GM19043 (cell line): ENCODE results near the gene TSPAN33.
"Not testable (repeated sequence)": the region's sequence is repeated elsewhere in the genome, so short reads cannot be mapped to it uniquely, and the experiment has no call there.

Experiments used
- ATAC-seq: cut with Tn5 transposase; IDR thresholded peaks from one replicate; pipeline ENCODE4 v1.9.1; 2021; ENCODE audit warnings: low read depth; ENCODE audit not compliant: unreplicated experiment

Gene TSPAN33

GRCh38 chr7:129205126-129205818 is 60.8 kb downstream of the TSPAN33 start:
- no peak for ATAC-seq

- no peak for ATAC-seq
Observed at GRCh38 chr7:129205987-129206785, 61.7 kb downstream of the TSPAN33 start.

GRCh38 chr7:129208667-129209066 is 64.2 kb downstream of the TSPAN33 start:
- ATAC-seq, result no peak

- no peak for ATAC-seq
Observed at GRCh38 chr7:129209067-129209926, 64.8 kb downstream of the TSPAN33 start.

GRCh38 chr7:129210256-129210988 is 65.9 kb downstream of the TSPAN33 start:
- ATAC-seq, result peak; percentile 83

GRCh38 chr7:129210989-129211312 is 66.4 kb downstream of the TSPAN33 start:
- no peak for ATAC-seq

- ATAC-seq, result no peak
Observed at GRCh38 chr7:129212126-129212525, 67.6 kb downstream of the TSPAN33 start.

GRCh38 chr7:129212596-129212995 is 68.1 kb downstream of the TSPAN33 start:
- no peak for ATAC-seq

- no peak for ATAC-seq
Observed at GRCh38 chr7:129213828-129214227, 69.3 kb downstream of the TSPAN33 start.

GRCh38 chr7:129215691-129216090 is 71.2 kb downstream of the TSPAN33 start:
- ATAC-seq, result not testable (repeated sequence)

GRCh38 chr7:129216101-129216715 is 71.7 kb downstream of the TSPAN33 start:
- not testable (repeated sequence) for ATAC-seq

GRCh38 chr7:129216821-129217416 is 72.4 kb downstream of the TSPAN33 start:
- not testable (repeated sequence) for ATAC-seq

- ATAC-seq, result no peak
Observed at GRCh38 chr7:129218514-129219062, 74.1 kb downstream of the TSPAN33 start.

GRCh38 chr7:129219166-129219565 is 74.7 kb downstream of the TSPAN33 start:
- not testable (repeated sequence) for ATAC-seq
